ENCODE measurements around the gene TRIM39.

TRIM39 gene

DNA sequence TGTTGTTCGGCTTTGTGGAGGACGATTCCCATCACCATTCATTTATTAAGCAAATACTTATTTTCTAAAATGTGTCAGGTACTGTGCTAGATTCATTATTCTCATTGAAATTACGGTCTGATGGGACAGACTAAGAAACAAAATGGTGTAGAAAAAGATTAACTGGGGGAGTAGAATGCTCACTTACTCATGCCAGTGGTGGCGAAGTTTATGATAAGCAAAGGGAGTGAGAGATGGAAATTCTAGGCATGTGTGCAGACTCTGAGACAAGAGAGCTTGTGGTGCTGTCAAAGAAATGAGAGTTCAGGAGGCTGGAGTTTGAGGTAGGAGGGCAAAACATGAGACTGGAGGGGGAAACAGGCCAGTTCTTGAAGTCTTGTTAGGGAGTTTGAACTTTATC, 19.1 kb downstream of the TRIM39 start:
- H2AFZ ChIP-seq (ENCODE audit: low read depth), result peak overlapping the region; percentile 89; the same call in 1 of the 2 replicates
- peaks cover 16% of the 10 kb centered on the region for H3K4me1 ChIP-seq (ENCODE audit: low read depth, poor library complexity, severe bottlenecking)
- no peaks in the 10 kb centered on the region for H4K20me1 ChIP-seq (ENCODE audit: insufficient read depth)
- H3K27ac ChIP-seq, result no peak overlapping the region
- peak overlapping the region; percentile 82; the same call in 1 of the 2 replicates for H3K9ac ChIP-seq
- peak overlapping the region; percentile 86 for H3K4me2 ChIP-seq
- no peak for TF ChIP-seq CTCF (conservative IDR thresholded peaks at IDR 0.05; ENCODE audit: low read depth, low read length)
- no peaks in the 10 kb centered on the region for H3K27me3 ChIP-seq (ENCODE audit: insufficient read depth, low read depth)
- no peaks in the 10 kb centered on the region for H3K36me3 ChIP-seq (ENCODE audit: insufficient read depth)
- no peaks in the 10 kb centered on the region for H3K79me2 ChIP-seq (ENCODE audit: insufficient read depth, low read depth)
- H3K4me3 ChIP-seq (IDR thresholded peaks at IDR 0.05; ENCODE audit: insufficient read depth, low read depth, low read length), result no peak overlapping the region

DNA sequence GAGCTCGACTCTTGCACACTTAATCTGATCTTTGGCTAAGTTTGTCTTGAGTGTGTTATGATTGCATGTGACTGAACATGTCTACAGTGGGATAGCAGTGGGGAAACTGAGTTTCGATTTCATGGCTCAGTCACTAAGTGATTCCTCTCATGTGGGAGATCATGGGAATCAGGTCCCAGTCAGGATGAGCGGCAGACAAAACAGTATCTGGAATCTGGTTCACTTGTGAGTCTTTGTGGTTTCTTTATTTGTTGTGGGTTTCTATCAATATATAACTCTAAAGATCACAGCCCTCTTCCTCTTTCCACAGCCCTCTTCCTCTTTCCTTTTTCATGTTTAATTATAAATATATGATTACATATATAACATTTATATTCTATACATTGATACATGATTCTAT, 22.2 kb downstream of the TRIM39 start:
- TF ChIP-seq CTCF (conservative IDR thresholded peaks at IDR 0.05; ENCODE audit: low read depth, low read length), result no peak
- Histone ChIP-seq H4K20me1 (ENCODE audit: insufficient read depth) (no peaks in the 10 kb centered on the region), H3K4me3 (IDR thresholded peaks at IDR 0.05; ENCODE audit: insufficient read depth, low read depth, low read length) (no peak overlapping the region), H3K4me2 (no peak overlapping the region), H2AFZ (ENCODE audit: low read depth) (no peak overlapping the region), H3K9ac (no peak overlapping the region), H3K27me3 (ENCODE audit: insufficient read depth, low read depth) (no peaks in the 10 kb centered on the region), H3K36me3 (ENCODE audit: insufficient read depth) (no peaks in the 10 kb centered on the region), H3K79me2 (ENCODE audit: insufficient read depth, low read depth) (no peaks in the 10 kb centered on the region), H3K4me1 (ENCODE audit: low read depth, poor library complexity, severe bottlenecking) (peaks cover 16% of the 10 kb centered on the region), H3K27ac (no peak overlapping the region)

GRCh38 chr6:30349421-30350177, 22.9 kb downstream of the TRIM39 start:
- Histone ChIP-seq H3K4me2 (no peak overlapping the region), H3K27ac (no peak overlapping the region), H2AFZ (ENCODE audit: low read depth) (no peak overlapping the region), H3K4me1 (ENCODE audit: low read depth, poor library complexity, severe bottlenecking) (peaks cover 13% of the 10 kb centered on the region), H3K9ac (no peak overlapping the region), H3K27me3 (ENCODE audit: insufficient read depth, low read depth) (no peaks in the 10 kb centered on the region), H3K79me2 (ENCODE audit: insufficient read depth, low read depth) (no peaks in the 10 kb centered on the region), H3K4me3 (IDR thresholded peaks at IDR 0.05; ENCODE audit: insufficient read depth, low read depth, low read length) (no peak overlapping the region), H3K36me3 (ENCODE audit: insufficient read depth) (no peaks in the 10 kb centered on the region), H4K20me1 (ENCODE audit: insufficient read depth) (no peaks in the 10 kb centered on the region)
- TF ChIP-seq CTCF (conservative IDR thresholded peaks at IDR 0.05; ENCODE audit: low read depth, low read length), result no peak

DNA sequence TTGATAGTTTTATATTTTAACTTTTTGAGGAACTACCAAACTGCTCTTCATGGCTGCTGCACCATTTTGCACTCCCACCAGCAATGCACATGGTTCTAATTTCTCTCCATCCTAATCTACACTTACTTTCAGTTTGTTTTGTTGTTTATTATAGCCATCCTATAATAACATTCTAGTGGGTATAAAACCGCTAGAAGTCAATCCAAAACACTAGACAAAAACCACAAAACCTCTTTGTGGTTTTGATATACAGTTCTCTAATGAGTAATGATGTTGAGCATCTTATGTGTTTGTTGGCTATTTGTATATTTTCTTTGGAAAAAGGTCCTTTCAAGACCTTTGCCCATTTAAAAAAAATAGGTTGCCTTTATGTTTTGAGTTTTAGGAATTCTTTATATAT, 23.8 kb downstream of the TRIM39 start:
- H3K79me2 ChIP-seq (ENCODE audit: insufficient read depth, low read depth), result no peaks in the 10 kb centered on the region
- H3K27ac ChIP-seq, result no peak overlapping the region
- H3K27me3 ChIP-seq (ENCODE audit: insufficient read depth, low read depth), result no peaks in the 10 kb centered on the region
- no peak overlapping the region for H2AFZ ChIP-seq (ENCODE audit: low read depth)
- H3K9ac ChIP-seq, result no peak overlapping the region
- no peaks in the 10 kb centered on the region for H4K20me1 ChIP-seq (ENCODE audit: insufficient read depth)
- no peak for TF ChIP-seq CTCF (conservative IDR thresholded peaks at IDR 0.05; ENCODE audit: low read depth, low read length)
- H3K4me3 ChIP-seq (IDR thresholded peaks at IDR 0.05; ENCODE audit: insufficient read depth, low read depth, low read length), result no peak overlapping the region
- peaks cover 10% of the 10 kb centered on the region for H3K4me1 ChIP-seq (ENCODE audit: low read depth, poor library complexity, severe bottlenecking)
- H3K36me3 ChIP-seq (ENCODE audit: insufficient read depth), result no peaks in the 10 kb centered on the region
- no peak overlapping the region for H3K4me2 ChIP-seq

Data from KMS-11 (cell line).